Sigmoid colon (tissue), 4 donors: ENCODE data around the gene AP4E1.
"Not testable (repeated sequence)": the region's sequence is repeated elsewhere in the genome, so short reads cannot be mapped to it uniquely, and the experiment has no call there.

ENCODE experiments used
- EP300 ChIP-seq, 4 donors: sonication (generic); formaldehyde crosslinking; IDR thresholded peaks; one replicate each; pipeline ENCODE4 v1.6.1; 2017; ENCODE audit warnings: antibody characterized with exemption in 4 of 4
- POLR2A ChIP-seq, 2 donors: fragments of 450-650 bp; IDR thresholded peaks; one replicate each; pipeline ENCODE4 v1.6.1; 2016; ENCODE audit warnings: antibody characterized with exemption in 2 of 2, mild to moderate bottlenecking in 2 of 2, moderate library complexity in 2 of 2
- POLR2AphosphoS5 ChIP-seq, 4 donors: sonication (generic); formaldehyde crosslinking; IDR thresholded peaks; one replicate each; pipeline ENCODE4 v1.6.1; 2017; ENCODE audit warnings: antibody characterized with exemption in 4 of 4
- TF ChIP-seq, protein P1 (sequence below), 4 experiments: fragments of 450-650 bp in 3 of 4; fragments of 200-600 bp in 1 of 4; IDR thresholded peaks; one replicate each; pipeline ENCODE4 v1.5.1; 2016 to 2019; ENCODE audit warnings: antibody characterized with exemption in 4 of 4, mild to moderate bottlenecking in 3 of 4, moderate library complexity in 2 of 4

DNA sequence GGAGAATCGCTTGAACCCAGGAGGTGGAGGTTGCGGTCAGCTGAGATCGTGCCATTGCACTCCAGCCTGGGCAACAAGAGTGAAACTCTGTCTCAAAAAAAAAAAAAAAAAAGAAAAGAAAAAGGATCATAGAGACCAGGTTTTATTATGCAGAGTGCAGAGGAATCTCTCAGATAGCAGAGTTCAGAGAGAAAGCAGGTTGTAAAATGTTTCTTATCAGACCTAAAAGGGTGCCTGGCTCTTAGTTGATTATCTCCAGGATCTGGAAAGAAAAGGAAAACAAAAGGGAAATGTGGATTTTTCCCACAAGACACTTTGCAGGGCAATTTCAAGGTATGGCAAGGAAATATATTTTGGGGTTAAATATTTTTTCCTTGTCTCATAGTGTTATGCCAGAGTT is 33.2 kb upstream of the AP4E1 start:
- not testable (repeated sequence) for TF ChIP-seq POLR2A, POLR2AphosphoS5, EP300 (IDR thresholded peaks at IDR 0.05)
- TF ChIP-seq, protein P1, sequence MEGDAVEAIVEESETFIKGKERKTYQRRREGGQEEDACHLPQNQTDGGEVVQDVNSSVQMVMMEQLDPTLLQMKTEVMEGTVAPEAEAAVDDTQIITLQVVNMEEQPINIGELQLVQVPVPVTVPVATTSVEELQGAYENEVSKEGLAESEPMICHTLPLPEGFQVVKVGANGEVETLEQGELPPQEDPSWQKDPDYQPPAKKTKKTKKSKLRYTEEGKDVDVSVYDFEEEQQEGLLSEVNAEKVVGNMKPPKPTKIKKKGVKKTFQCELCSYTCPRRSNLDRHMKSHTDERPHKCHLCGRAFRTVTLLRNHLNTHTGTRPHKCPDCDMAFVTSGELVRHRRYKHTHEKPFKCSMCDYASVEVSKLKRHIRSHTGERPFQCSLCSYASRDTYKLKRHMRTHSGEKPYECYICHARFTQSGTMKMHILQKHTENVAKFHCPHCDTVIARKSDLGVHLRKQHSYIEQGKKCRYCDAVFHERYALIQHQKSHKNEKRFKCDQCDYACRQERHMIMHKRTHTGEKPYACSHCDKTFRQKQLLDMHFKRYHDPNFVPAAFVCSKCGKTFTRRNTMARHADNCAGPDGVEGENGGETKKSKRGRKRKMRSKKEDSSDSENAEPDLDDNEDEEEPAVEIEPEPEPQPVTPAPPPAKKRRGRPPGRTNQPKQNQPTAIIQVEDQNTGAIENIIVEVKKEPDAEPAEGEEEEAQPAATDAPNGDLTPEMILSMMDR (IDR thresholded peaks at IDR 0.05) = not testable (repeated sequence)
